ENCODE measurements around the gene FHL3.
A peak's percentile ranks its signal among the peaks of the same experiment; 100 is the strongest.
"Not testable (repeated sequence)": the region's sequence is repeated elsewhere in the genome, so short reads cannot be mapped to it uniquely, and the experiment has no call there.

Gene FHL3

DNA sequence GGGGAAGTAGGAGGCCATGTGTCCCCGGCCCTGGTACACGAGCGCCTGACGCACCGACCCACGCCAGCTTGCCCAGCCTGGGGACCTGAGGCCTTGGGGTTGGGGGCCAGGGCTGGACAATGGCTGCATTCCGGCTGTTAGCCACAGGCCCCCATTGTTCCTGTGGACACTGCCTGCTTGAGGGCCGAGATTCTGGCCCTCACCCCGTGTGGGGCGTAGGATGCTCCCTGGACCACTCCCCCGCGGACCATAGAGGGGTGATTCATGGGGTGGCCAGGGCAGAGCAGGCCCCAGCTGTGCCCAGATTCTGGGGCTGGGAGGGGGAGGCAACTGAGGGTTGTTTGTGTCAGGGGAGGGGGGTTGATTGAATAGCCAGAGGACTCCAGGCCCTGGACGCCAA is 29.6 kb upstream of the FHL3 start:
- no peak for DNase-seq

DNA sequence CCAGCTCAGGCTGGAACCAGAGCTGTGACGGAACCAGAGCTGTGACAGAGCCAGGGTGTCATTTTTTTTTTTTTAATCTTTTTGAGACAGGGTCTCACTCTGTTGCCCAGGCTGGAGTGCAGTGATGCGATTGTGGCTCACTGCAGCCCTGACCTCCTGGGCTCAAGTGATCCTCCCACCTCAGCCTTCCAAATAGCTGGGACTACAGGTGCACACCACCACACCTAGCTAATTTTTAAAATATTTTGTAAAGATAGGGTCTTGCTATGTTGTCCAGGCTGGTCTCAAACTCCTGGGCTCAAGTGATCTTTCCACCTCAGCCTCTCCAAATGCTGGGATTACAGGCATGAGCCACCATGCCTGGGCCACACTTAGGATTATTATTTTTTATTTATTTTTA is 27.7 kb upstream of the FHL3 start:
- not testable (repeated sequence) for DNase-seq

DNA sequence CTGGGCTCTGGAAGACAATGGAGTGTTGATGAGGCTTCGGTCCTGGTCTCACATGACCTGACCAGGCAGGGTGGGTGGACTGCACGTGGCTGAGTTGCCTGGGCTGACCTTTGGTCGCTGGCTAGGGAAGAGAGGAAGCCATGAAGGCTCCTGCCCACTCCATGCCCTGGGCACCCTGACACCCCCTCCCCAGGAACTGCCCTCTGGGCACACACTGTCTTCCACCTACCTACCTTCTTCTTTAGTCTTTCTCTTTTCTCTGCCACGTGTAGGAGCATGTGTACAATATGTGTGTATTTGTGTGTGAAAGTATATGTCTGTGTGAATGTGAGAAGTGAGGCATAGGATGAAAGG is 26.2 kb upstream of the FHL3 start:
- no peak for DNase-seq

DNA sequence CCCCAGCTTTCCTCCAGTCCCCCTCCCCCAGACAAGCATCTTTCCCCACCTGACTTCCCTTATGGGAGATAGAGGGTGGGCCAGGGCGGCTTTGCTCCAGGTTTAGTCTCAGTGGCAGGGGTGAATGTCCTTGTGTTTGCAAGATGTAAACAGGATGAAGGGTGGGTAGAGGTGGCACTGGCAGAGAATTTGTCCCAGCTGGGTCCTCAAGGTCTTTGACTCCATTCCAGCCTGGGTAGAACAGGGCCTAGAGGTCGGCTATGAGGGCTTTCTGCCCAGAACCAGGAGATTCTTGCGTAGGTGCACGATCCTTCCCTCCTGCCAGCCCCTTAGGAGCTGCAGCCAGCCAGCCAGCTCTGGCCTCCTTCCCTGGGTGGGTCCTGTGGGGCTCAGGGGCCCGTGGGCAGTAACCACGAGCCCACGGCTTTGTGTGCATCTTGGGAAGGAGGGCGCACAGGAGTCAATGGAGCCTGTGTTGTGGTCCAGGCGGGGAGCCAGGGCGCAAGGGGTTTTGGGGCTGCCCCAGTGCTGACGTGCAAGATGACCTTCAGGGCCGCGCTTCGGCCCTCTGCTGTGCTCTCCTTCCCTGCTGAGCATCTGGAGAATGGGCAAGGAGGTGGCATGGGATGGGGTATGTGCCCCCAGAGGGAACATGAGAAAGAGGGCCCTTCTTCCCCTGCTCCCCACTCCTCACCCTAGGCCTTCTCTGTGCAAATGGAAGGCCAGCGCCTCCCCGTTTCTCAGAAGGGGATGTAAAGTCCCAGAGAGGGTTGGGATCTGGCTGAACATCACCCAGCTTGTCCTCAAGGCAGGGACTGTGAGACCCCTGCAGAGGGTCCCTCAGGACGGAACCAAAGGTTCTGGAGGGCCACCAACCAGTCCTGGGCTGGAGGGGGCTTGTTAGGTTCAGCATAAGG is 25.5 kb upstream of the FHL3 start:
- DNase-seq, result no peak

DNA sequence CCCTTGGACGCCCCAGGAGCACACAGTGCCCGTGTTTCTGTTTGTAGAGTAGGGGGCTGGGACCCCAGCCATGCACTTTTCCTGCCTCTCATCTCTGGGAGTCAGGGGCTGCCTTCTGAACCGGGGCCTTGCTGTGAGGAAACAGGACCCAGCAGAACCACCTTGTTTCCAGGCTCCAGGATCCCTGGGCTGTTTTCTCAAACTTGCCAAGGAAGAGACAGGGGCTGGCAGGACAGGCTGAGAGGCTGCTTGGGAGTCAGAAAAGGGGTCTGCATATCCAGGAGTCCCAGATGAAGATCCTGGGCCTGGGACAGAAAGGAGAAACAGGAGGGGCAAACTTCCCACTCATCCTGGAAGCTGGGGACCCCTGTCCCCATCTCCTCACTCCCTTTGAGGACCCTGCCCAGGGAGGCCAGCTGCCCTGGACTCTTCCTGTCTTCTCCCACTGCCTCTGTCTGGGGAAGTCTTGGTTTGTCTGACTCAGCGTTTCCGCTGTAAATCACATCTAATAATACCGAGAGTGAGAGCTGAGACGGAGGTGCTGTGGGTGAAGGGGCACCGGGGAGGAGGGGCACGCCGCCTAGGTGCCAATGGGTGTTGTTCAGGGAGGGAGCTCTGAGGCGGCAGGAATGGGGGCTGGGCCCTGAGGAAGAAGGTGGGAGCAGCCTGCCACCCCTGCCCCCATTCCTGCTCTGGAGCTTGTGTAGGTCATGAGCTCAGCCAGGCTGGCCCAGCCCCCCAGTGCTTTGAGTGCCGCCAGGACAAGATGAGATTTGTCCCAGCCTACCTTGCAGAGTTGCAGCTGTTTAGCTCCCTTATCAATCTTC is 24.6 kb upstream of the FHL3 start:
- DNase-seq, result peak; percentile 76

DNA sequence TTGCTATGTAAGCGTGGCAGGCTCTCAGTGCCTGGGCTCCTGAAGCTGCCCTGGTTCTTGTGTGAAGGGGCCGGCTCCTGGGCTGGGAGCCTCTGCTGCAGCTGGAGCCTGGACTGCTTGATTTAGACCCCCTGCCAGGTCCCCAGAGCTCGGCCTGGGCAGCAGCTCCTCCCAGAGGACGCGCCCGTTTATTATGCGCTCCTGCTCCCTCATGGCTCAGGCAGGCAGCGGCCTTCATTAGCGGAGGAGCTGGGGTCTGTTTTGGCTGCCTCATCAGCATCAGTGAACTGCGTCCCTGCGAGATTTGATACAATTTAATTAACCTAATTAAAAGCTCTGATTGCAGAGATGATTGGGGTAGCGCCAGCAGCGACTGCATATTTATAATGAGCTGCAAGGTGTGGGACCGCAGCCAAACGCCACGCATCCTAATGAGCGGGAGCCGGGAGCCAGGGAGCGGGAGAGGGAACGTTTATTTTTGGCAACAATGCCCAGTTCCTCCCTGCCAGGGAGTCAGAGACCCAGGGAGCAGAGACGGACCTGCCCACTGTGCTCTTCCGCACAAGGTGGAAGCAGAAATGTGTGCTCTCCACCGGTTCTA is 23.9 kb upstream of the FHL3 start:
- peak; percentile 57 for DNase-seq

DNA sequence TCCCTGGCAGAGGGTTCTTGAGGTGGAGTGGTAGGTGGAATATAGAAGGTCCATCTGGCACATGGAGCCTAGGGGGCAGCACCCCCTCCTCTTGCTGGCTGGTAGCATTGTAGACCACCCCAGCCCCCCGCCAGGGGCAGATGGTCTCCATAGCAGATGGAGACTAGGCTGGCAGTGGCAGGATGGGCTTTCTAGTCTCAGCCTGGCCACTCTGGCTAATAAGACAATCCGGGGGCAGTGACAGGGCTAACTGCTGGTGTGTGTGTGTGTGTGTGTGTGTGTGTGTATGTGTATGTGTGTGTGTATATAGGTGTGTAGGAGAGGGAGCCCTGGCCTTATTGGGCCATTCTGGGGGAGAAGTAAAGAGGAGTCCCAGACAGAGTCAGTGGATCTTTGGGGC is 23.4 kb upstream of the FHL3 start:
- no peak for DNase-seq

DNA sequence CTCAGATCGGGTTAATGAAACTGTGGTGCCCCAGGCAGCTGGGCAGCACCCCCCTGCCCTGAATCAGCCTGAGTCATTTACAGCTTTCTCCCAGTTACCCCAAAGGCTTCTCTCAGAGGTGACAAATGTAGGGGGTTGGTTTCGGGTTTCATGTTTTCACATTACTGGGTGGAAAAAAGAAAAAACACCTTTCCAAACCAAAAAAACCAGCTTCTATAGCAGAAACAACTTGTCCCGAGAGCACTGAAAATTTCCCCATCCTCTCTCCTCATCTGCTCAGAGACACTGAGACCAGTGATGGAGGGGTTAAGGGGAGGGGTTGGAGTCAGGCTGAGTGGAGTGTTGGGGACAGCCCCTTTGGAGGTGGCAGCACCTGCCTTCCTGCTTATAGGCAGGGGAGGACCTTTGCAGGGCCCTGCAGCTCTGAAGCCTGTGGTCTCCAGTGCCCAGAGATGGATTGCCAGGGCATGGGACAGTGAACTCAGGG is 22.8 kb upstream of the FHL3 start:
- no peak for DNase-seq

DNA sequence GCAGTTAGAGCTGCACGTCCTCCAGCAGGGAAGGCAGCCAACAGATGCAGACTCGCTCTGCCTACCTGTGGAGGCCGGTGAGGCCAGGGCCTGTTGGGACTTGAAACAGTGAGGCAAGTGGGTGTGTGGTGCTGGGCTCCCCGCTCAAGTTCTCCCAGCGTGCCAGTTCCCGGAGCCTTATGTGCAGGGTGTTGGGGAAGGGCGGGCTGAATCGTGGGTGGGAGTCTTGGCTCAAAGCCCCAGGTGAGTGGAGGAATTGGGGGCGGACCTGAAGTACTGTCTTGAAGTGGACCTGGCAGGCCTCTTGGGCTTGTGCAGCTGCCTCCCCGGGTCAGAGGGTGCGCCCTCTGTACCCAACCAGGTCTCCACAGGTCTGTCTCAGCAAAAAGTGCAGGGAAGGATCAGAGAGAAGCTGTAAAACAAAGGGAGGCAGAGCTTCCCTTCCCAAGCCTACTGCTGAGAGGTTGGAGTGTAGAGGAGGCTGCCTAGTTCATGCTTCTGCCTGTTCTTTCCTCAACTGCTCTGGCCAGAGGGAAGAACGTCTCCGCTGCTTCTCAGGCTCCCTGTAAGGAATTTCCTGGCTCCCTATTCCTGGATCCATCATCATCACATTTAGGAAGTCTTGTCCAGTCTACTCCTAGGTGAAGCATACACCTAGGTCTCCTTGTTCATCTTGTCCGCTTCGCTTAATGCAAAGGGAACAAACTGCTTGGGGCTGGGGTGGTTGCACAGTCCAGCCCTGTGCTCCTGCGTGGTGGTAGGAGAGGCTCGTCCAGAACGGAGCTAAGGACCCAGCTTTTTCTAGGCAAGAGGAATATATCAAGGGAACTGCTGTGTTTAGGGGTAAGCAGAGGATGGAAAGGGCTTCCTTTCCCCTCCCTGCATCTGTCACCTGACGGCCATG is 22.1 kb upstream of the FHL3 start:
- no peak for DNase-seq

DNA sequence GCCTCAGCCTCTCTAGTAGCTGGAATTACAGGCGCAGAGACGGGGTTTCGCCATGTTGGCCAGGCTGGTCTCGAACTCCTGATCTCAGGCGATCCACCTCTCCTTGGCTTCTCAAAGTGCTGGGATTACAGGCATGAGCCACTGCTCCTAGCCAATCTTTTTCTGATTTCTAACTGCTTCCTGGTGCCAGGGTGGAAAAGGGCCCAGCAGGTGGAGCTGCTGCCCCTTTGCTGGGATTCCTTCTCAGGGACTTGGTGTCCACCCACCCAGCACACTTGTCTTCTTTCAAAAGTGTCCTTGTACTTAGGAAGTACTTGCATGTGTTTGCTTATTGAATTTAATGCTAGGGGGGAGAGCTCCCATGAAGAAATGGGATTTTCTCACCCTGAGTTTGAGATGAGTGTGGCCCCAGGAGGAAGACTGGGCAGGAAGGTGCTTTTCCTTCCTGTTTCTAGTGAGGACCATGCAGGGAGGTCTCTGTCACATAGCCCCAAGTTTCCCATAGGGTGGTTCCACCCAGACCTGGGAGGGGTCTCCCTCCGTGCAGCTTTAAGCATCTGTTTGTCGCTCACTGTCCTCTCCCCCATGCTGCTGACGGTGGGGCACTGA is 21.4 kb upstream of the FHL3 start:
- DNase-seq, result peak; percentile 59

DNA sequence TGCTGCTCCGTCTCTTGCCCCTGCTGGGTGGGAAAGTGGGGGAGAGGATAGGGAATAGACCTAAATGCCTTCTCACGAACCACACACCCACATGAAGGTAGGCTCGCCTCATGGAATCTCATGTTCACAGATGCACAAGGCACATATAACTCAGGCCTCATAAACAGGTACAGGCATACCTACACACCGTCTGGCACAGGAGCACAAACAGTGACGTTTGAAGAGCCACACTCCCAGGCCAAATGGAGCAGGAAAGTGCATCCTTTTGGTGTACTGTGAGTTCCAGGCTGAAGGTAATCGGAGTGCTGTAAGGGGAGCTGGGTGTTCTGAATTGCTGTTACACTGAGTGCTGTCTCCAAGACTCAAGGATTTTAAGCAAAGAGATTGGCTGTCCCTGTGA is 20.4 kb upstream of the FHL3 start:
- DNase-seq, result no peak

DNA sequence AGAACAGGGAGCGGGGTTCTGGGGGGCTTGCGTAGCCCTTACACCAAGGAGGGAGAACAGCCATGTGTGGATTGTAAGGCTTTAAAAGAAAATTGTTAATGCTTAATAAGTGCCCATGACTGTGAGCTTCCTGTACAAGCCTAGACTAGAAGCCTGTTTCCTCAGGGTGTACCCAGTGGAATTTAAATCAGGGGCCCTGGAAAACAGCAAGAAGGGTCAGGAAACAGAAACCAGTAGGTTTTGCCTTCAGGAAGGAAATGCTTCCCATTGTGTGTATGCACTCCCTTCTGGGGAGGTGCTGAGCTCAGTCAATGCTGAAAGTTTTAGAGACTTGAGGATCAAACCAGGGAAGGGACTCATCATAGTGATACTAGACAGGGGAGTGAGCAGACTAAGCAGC is 19.9 kb upstream of the FHL3 start:
- DNase-seq, result no peak

DNA sequence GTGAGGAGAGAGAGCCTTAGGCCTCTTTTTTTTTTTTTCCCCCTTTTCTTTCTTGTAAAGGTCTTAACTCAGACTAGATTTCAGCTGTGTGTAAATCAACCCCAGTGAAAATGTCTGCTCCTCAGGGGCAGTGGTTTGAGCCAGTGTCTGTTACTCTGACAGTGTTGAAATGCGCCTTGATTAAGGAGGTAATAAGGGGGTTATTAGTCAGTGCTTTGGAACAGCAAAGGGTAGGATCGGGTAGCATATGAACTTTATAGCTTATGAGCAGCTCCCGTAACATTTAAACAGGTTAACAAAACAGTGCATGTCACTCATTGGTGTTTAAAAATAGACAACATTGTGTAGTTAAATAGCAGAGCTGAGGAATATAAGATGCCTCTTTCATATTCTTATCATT is 17.5 kb upstream of the FHL3 start:
- DNase-seq, result no peak

DNA sequence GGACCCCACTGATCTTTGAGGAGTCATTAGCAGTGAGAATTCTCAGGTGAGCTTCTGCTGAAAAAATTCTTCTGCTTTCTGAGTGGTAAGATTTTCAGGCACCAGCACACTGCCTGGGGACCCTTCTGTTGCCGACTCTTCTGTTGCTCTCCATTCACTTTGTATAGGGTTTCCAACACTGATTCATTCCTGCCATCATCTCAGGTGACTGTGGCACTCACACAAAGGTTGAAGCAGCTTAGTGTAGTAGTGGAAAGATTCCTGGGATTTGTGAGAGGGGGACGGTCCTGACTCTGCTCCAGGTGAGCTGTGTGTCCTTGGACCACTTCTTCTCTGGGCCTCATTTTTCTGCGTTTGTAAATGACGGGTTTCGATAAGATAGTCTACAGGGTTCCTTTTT is 16.7 kb upstream of the FHL3 start:
- no peak for DNase-seq

DNA sequence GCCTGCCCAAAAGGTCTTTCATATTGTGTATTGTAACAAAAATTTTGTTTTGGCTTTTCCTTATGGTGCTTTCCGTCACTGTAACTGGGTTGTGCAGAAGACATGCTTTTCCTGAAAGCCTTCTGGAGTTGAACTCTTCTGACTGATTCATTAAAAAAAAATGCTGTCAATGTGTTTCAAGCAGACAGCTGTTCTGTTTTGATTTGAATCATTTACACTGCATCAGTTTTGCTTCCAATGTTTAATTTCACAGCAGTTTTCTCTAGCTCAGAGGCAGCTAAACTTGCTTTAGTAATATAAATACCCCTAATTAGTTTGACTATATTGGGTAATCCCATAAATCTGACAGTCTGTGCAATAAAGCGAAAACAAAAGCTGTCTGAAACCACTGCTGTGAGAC is 15.1 kb upstream of the FHL3 start:
- DNase-seq, result peak; percentile 37

DNA sequence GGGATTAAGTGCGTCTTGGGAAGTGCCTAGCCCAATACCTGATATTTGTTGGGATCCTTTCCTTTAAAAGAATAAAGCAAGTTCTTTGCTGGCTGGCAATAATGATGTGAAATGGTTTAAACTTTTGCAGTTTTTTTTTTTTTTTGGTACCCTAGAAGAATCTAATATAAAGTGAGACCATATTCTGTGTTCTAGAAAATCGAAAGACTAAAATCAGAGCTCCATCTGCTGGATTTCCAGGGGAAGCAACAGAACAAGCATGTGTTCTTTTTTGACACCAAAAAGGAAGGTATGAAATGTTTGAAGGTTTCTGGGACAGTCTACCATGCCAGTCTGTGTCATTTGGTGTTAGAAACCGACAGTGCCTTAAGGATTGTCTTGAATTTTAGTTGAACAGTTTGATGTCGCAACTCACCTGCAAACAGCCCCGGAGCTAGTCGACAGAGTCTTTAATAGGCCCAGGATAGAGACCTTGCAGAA is 13.6 kb upstream of the FHL3 start:
- peak; percentile 54 for DNase-seq

DNA sequence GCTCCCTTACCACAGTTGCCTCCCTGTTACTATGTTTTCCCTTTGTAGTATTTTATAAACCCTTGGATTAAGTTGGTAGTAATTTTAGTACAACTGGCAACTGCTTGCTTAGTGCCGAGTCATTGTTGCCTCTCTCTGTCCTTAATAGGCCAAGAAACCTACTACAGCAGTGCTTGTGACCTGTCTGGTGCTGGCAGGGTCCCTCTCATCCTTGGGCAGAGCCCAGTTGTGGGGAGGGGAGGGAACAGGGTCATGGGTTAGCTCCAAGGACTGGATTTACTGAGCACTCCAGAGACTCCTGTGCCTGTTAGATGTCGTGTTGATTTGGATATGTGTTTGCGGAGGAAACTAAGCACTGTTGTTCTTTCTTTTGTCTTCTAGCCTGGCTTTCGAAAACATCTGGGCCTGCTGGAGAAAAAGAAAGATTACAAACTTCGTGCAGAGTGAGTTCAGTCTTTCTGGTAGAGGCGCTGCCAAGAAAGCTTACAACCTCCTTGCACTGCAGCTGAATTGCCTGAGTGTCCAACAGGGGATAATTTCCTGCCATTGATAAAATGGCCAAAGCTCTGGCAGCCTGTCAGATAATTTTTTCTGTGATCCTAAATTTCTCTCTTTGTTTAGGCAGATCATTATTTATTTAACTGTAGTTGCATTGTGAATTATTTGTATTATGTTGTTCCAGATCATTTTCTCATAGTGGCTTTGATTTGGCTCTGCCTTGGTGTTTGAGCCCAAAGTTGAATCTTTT is 10.8 kb upstream of the FHL3 start:
- no peak for DNase-seq

DNA sequence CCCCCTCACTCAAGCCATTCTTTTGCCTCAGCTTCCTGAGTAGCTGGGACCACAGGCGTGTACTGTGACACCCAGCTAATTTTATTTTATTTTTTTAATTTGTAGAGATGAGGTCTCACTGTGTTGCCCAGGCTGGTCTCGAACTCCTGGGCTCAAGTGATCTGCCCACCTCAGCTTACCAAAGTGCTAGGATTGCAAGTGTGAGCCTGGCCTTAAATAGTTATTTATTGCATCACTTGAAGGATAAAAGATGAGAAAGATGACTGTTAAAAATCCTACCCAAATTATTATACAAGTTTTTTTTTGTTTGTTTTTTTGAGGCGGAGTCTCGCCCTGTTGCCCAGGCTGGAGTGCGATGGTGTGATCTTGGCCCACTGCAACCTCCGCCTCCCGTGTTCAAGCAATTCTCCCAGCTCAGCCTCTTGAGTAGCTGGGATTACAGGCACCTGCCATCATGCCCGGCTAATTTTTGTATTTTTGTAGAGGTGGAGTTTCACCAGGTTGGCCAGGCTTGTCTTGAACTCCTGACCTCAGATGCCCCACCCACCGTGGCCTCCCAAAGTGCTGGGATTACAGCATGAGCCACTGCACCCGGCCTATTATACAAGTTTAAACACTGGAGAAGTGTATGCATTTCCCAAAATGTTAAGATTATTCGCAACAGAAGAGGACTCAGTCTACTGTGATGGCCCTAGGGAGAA is 9.6 kb upstream of the FHL3 start:
- DNase-seq, result no peak

DNA sequence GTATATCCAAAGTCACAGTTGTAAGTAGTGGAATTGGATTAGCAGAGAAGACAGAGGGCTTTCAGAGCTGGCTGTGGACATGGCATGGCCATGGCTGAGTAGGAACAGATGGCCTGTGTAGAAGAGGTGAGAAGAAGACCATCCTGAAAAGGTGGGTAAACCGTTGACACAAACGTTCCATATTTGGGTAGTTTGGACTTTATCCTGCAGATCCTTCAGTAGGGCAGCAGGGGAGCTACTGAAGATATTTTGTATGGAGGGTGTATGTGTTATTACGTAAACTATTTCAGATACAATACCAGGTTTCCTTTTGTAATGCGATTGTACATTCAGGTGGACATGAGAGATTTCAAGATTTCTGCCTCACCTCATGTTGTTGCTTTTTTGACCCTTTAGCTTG is 8.9 kb upstream of the FHL3 start:
- DNase-seq, result no peak

DNA sequence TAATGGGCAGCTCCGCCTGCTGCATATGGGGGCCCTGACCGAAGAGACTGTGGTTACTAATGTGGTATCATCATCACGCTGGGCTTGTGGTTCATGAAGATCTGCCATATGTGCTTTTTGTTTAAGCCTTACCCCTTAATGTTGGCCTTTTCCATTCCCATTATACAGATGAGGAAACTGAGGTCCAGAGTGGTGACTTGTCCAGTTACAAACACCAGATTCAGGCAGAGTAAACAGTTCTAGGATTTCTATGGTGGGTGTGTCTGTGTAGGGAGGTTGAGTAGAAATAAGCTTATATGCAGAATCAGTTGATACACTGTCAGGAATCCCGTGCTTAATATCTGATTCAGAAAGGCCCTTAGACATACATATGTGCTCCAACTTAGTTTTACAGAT is 7.9 kb upstream of the FHL3 start:
- no peak for DNase-seq
